ENCODE data around the gene HNRNPA0.

HNRNPA0 gene

DNA sequence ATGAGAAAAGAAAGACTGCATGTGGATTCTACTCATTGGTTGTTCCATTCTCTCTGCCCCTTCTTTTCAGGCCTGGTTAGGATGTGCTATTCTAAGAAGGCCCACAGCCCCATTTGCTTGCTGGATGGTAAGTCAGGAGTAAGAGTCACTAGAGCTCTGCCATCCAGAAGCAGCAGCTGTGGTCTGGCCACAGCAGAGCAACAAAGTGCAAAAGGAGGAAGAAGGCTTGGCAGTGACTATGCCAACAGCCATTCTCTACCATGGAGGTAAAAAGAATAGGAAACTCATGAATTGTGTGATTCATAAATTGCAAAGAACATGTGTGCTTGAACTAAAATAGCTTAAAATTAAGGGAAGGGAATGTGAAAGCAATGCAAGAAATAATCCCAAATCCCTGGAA, 39.2 kb downstream of the HNRNPA0 start:
- DNase-seq (ENCODE audit: low read depth) = no peak
- H3K4me3 ChIP-seq (ENCODE audit: control insufficient read depth, low read depth, low read length) = no peak overlapping the region
- TF ChIP-seq, protein P1, sequence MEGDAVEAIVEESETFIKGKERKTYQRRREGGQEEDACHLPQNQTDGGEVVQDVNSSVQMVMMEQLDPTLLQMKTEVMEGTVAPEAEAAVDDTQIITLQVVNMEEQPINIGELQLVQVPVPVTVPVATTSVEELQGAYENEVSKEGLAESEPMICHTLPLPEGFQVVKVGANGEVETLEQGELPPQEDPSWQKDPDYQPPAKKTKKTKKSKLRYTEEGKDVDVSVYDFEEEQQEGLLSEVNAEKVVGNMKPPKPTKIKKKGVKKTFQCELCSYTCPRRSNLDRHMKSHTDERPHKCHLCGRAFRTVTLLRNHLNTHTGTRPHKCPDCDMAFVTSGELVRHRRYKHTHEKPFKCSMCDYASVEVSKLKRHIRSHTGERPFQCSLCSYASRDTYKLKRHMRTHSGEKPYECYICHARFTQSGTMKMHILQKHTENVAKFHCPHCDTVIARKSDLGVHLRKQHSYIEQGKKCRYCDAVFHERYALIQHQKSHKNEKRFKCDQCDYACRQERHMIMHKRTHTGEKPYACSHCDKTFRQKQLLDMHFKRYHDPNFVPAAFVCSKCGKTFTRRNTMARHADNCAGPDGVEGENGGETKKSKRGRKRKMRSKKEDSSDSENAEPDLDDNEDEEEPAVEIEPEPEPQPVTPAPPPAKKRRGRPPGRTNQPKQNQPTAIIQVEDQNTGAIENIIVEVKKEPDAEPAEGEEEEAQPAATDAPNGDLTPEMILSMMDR (conservative IDR thresholded peaks at IDR 0.05; ENCODE audit: control insufficient read depth, insufficient read depth, low read depth, low read length) = no peak

DNA sequence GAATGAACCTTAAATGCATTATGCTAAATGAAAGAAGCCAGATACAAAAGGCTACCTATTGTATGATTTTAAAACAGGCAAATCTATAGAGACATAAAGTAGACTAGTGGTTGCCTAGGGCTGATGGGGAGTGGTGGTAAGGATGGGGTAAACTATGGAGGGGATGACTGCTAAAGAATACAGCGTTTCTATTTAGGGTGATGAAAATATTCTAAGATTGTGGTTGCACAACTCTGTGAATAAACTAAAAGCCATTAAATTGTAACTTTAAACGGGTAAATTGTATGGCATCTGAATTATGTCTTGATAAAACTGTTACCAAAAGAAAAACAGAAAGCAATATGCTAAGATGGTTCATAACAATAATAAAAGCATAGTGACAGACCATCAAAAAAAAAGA, 39.7 kb downstream of the HNRNPA0 start:
- DNase-seq (ENCODE audit: low read depth) = no peak
- no peak overlapping the region for H3K4me3 ChIP-seq (ENCODE audit: control insufficient read depth, low read depth, low read length)
- TF ChIP-seq, protein P1 (conservative IDR thresholded peaks at IDR 0.05; ENCODE audit: control insufficient read depth, insufficient read depth, low read depth, low read length) = no peak

DNA sequence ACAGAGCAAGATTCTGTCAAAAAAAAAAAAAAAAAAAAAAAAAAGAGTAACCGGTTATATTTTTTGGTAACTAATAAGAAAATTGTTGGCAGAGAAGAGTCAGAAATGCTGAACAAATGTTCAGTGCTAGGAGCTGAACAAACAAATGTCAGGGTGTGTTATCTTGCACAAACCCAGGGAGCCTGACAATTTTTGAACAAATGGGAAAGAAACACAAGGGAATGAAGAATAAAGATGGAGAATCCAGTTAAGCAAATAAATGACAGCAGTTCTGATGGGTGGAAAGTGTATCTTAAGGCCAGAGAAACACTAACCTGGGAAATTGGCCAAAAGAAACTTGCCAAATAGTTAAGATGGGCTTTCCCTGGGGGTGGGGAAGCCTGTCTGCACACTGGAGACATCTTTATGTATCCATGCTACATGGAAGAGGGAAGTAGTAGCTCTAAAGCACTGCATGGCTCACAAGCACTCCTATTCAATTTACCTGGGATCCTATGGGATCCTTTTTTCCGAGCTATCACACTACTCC, 42.0 kb downstream of the HNRNPA0 start:
- TF ChIP-seq, protein P1 (conservative IDR thresholded peaks at IDR 0.05; ENCODE audit: control insufficient read depth, insufficient read depth, low read depth, low read length) = no peak
- no peak for DNase-seq (ENCODE audit: low read depth)
- no peak overlapping the region for H3K4me3 ChIP-seq (ENCODE audit: control insufficient read depth, low read depth, low read length)

DNA sequence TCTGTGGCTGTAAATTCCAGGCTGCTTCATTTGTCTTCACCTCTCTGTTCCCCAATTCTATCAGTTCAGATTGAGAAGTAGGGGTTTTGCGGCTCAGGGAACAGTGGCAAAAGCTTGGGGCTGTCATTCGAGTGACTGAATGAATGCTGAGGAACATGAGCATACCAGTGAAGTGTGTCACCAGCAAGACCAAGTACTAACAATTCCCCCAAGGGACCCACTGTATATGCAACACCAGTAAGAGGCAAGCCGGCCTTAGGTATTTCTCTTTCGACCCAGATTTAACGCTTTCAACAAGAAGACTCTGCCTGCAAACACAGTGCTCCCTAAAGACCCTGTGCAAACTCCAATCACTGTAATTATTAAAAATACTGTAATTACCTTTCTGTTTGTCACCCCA, 44.1 kb downstream of the HNRNPA0 start:
- no peak overlapping the region for H3K4me3 ChIP-seq (ENCODE audit: control insufficient read depth, low read depth, low read length)
- DNase-seq (ENCODE audit: low read depth) = peak; percentile 48
- TF ChIP-seq, protein P1 (conservative IDR thresholded peaks at IDR 0.05; ENCODE audit: control insufficient read depth, insufficient read depth, low read depth, low read length) = no peak

DNA sequence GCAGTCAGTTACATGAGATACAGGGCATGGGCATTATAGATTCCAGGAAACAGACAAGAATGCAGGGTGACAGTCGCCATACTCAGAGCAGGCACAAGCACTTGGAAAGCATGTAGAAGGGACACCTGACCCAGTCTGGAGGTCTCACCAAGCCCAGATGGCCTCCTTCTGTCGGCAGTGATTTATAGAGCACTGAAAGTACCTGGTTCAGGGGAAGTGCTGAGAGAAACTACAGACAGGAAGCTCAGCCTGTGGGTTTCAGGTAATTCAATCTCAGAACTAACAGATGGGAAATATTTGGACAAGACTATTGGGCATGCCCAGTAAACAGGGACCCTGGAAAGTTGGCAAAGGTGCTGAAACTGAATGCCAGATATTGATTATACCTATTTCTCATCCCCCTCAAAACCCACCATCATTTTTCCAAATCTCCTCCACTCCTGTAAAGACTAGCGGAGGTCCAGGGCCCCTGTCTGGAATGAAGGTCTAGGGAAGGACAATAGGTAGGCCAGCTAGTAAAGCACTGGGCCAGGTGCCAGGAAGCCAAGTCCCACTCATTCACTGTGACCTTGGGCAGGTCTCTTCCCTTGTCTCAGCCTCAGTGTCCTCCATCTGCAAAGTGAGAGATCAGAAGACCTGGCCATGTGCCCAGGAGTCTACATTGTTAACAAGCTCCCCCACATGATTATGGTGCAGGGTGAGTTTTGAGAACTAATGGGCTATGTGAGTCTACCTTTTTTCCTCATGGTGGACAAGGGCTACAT, 45.2 kb downstream of the HNRNPA0 start:
- DNase-seq (ENCODE audit: low read depth) = no peak
- no peak overlapping the region for H3K4me3 ChIP-seq (ENCODE audit: control insufficient read depth, low read depth, low read length)

DNA sequence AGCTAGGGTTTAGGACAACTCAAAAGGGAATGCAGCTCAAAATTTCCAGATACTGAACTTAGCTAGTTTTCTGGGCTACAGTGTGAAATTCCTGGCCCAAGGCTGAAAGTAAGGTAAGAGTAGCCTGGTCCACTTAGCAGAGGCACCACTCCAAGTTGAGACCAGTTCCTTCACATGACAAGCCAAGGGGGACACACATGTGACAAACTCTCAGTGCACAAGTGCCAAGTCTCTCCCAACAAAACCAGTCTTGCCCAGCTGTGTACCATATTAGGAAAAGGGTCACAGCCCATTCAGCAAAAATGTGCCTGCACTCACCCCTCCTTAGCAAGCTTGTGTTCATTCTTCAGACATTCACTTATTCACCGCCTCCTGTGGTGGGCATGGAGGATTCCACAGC, 46.1 kb downstream of the HNRNPA0 start:
- no peak overlapping the region for H3K4me3 ChIP-seq (ENCODE audit: control insufficient read depth, low read depth, low read length)
- TF ChIP-seq, protein P1 (conservative IDR thresholded peaks at IDR 0.05; ENCODE audit: control insufficient read depth, insufficient read depth, low read depth, low read length) = no peak
- DNase-seq (ENCODE audit: low read depth) = no peak

More for the DNA sequence above, 45.2 kb downstream of the HNRNPA0 start:
- TF ChIP-seq, protein P1 (conservative IDR thresholded peaks at IDR 0.05; ENCODE audit: control insufficient read depth, insufficient read depth, low read depth, low read length) = no peak
